Activated CD4-positive, alpha-beta T cell treated with anti-CD3 and anti-CD28 coated beads, Interleukin-10, Interleukin-2, amounts not matched to agents 100 ng/mL and 50 ng/mL, durations not matched to agents 16 hours and 8 hours (primary cell): ENCODE data around the gene TFEC.

Experiments
- DNase-seq: peaks from one replicate; pipeline ENCODE4 v3.0.0-alpha.2; 2020

TFEC gene

GRCh38 chr7:115920367-115920766 is 110.2 kb downstream of the TFEC start:
- no peak for DNase-seq

DNA sequence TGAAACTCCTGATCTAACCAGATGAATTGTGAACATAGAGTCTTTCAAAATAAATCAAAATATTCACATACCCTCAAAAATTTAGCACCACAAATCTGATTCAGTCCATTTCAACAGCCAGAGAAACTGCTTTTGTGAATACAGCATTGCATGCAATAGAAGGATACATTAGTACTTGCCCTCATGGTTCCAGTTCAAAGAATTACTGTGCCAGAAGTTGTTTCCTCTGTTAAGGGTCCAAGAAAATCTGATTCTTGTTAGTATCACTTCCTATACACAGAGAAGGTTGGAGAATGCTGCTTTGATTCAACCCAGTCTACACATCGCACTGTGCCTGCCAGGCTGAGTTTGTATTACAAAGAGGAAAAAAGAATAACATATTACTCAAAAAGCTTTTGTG is 115.6 kb downstream of the TFEC start:
- DNase-seq: no peak

DNA sequence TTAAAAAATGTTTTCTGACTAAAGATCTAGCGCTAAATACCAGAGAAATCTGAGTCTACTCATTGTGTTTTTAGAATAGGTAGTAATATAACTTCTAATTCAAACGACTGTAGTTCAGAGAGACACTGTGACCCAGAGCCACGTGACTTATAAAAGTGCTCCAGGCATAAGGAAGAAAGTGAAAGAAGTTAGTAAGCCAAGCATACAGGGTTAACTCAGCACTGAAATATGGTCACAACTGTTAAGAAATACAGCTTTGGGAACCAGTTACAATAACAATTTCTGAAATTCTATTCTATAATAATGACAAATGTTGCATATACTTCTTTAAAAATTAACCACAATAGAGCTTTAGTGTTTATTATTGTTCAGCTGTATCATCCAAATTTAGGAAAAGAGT is 119.1 kb downstream of the TFEC start:
- DNase-seq: no peak

DNA sequence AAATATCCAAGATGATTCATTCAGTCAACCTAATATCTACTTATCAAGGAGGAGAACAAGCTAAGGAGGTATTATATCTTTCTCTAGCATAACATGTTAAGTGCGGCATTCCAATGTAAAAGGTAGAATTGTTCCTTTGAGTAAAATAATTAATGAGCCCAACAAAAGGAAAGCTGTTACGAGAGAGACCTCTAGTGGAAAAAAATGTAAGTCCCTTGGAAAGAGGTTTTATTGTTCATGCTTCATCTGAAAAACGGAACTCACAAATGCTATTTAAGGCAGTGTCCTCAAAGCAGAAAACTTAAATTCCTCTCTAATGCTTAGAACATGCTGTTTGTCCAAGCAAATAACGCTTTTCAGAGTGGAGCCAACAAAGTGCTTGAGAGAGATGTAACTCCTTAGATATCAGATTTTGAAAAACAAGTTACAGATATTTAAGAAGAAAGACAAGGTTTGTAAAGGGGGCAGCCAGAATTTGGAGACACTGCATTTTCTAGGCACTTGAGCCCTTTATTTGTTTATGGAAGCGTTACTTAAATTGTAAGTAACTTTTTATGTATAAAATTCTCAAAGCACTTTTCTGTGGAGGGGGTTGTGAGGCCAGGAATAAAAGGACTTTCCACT is 119.9 kb downstream of the TFEC start:
- DNase-seq: peak; percentile 11

DNA sequence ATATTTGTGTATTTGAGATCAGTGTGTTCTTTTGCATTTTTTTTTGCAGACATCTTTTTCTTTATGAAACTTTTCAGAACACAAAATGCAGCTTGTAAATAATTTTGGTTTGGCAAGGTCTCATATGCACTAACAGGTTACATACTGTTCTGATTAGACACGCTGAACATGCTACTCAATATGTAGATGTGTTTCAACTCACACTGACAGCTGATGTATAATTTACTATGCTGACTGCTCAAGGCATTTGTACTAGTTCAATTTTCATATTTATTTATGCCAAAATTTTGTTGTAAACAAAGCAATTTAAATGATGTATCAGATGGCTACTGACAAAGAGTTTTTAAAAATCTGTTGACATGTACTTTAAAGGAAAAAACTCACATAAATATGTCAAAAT is 123.8 kb downstream of the TFEC start:
- no peak for DNase-seq

- DNase-seq: no peak
Observed at GRCh38 chr7:115889669-115889984, 140.9 kb downstream of the TFEC start.

DNA sequence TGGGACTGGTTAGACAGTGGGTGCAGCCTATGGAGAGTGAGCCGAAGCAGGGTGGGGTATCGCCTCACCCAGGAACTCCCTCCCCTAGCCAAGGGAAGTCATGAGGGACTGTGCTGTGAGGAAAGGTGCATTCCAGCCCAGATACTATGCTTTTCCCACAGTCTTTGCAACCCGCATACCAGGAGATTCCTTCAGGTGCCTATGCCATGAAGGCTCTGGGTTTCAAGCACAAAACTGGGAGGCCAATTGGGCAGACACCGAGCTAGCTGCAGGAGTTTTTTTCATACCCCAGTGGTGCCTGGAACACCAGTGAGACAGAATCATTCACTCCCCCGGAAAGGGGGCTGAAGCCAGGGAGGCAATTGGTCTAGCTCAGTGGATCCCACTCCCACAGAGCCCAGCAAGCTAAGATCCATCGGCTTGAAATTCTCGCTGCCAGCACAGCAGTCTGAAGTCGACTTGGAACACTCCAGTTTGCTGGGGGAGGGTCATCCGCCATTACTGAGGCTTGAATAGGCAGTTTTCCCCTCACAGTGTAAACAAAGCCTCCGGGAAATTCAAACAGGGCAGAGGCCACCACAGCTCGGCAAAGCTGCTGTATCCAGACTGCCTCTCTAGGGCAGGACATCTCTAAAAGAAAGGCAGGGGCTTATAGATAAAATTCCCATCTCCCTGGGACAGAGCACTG is 141.4 kb downstream of the TFEC start:
- DNase-seq: no peak

GRCh38 chr7:115885550-115885949 is 145.0 kb downstream of the TFEC start:
- DNase-seq: no peak
